ENCODE measurements around the gene STRIT1.

GRCh38 chr3:155327871-155328270 is 34.4 kb upstream of the STRIT1 start:
- TF ChIP-seq CTCF (IDR thresholded peaks at IDR 0.05) (no peak), POLR2AphosphoS5 (IDR thresholded peaks at IDR 0.05) (no peak)

Data from stomach (tissue), 4 donors.